ENCODE results near the gene PKHD1.

DNA sequence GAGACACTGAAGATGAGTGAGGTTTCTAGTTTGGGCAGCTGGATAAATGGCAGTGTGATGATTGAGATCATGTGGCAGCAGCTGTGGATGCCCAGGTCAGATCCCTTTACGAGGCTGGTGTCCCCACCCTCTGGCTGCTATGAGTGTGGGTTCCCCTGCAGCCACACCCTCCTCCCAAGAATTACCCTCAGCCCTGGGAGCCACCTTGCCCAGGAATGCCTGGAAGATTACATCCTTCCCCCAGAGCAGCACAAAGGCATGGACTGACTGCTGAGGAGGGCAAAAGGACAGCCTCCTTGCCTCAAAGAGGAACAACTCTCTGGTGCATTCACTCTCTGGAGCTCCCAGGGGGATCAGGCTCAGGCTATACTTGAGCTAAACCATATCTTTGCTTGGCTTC is 15.0 kb upstream of the PKHD1 start:
- TF ChIP-seq, protein P1, sequence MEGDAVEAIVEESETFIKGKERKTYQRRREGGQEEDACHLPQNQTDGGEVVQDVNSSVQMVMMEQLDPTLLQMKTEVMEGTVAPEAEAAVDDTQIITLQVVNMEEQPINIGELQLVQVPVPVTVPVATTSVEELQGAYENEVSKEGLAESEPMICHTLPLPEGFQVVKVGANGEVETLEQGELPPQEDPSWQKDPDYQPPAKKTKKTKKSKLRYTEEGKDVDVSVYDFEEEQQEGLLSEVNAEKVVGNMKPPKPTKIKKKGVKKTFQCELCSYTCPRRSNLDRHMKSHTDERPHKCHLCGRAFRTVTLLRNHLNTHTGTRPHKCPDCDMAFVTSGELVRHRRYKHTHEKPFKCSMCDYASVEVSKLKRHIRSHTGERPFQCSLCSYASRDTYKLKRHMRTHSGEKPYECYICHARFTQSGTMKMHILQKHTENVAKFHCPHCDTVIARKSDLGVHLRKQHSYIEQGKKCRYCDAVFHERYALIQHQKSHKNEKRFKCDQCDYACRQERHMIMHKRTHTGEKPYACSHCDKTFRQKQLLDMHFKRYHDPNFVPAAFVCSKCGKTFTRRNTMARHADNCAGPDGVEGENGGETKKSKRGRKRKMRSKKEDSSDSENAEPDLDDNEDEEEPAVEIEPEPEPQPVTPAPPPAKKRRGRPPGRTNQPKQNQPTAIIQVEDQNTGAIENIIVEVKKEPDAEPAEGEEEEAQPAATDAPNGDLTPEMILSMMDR (IDR thresholded peaks at IDR 0.05; ENCODE audit: poor library complexity): no peak
- TF ChIP-seq EZH2 (IDR thresholded peaks at IDR 0.05; ENCODE audit: borderline replicate concordance): no peak

Data from hepatocyte (in vitro differentiated cells).